HepG2 (cell line): ENCODE results near the gene CXCL17. TPM values are rescaled to one million over a fixed set of nuclear protein-coding genes. Genes with fewer than 3 reads are reported as not detected.

ENCODE experiments used
- CHD4 ChIP-seq: fragments of 200-600 bp; sonication (generic); IDR thresholded peaks from 2 replicates; pipeline ENCODE4 v1.7.0; 2017; ENCODE audit warnings: mild to moderate bottlenecking, low read length, borderline replicate concordance
- ELK4 ChIP-seq: sonication (generic); formaldehyde crosslinking; IDR thresholded peaks from 2 replicates; pipeline ENCODE4 v1.9.0; 2021; ENCODE audit warnings: missing genetic modification reagents, borderline replicate concordance
- ERF ChIP-seq: IDR thresholded peaks from 2 replicates; pipeline ENCODE4 v1.6.1; 2018; ENCODE audit warnings: missing biosample characterization, missing genetic modification reagents
- HDAC6 ChIP-seq: fragments of 200-600 bp; sonication (generic); IDR thresholded peaks from 2 replicates; pipeline ENCODE4 v1.7.0; 2017; ENCODE audit warnings: mild to moderate bottlenecking, antibody characterized with exemption, low read length, low read depth
- KLF15 ChIP-seq: sonication (generic); formaldehyde crosslinking; IDR thresholded peaks from 2 replicates; pipeline ENCODE4 v1.8.1; 2023; ENCODE audit warnings: borderline replicate concordance, mild to moderate bottlenecking, inconsistent platforms, missing genetic modification reagents, mixed read lengths
- KMT2B ChIP-seq: IDR thresholded peaks from 2 replicates; pipeline ENCODE4 v1.6.1; 2016; ENCODE audit warnings: missing genetic modification reagents, missing compliant biosample characterization
- MED1 ChIP-seq: sonication (generic); formaldehyde crosslinking; IDR thresholded peaks from 2 replicates; pipeline ENCODE4 v1.4.0; 2020; ENCODE audit warnings: missing genetic modification reagents
- MED13 ChIP-seq: sonication (generic); formaldehyde crosslinking; IDR thresholded peaks from 2 replicates; pipeline ENCODE4 v1.5.0; 2020; ENCODE audit warnings: missing genetic modification reagents
- MXI1 ChIP-seq: IDR thresholded peaks from 3 replicates; pipeline ENCODE4 v1.6.1; 2012; ENCODE audit warnings: low read depth, low read length, inconsistent platforms, borderline replicate concordance
- SMYD3 ChIP-seq: sonication (generic); formaldehyde crosslinking; IDR thresholded peaks from 2 replicates; pipeline ENCODE4 v1.8.1; 2023; ENCODE audit warnings: mild to moderate bottlenecking, missing genetic modification reagents
- polyA plus RNA-seq, 8 experiments: library from polyadenylated mRNA; depleted of rRNA in 3 of 8; stranded (reverse) in 7 of 8; unstranded in 1 of 8; fragments of >200 nt; fragmentation: Illumina TruSeq in 4 of 8; extraction: Trizol in 4 of 8; gene quantifications; 2 replicates each; pipeline versions ENCODE4 v1.2.1 to v1.2.3, GENCODE V29; 2011 to 2016; ENCODE audit warnings: low read depth in 4 of 8, missing spikeins in 1 of 8, mixed read lengths in 1 of 8; ENCODE audit not compliant: insufficient read depth in 1 of 8
- total RNA-seq, 5 experiments: library from RNA; depleted of rRNA; stranded (reverse); fragments of >200 nt; fragmentation: Illumina TruSeq; extraction: Trizol; gene quantifications; 2 replicates each; pipeline ENCODE4 v1.2.3, GENCODE V29; 2016; ENCODE audit warnings: low read depth in 1 of 5
- TF ChIP-seq, protein P1 (sequence below): IDR thresholded peaks from 2 replicates; pipeline ENCODE4 v1.6.1; 2016
- TF ChIP-seq, protein P2 (sequence below): sonication (generic); formaldehyde crosslinking; IDR thresholded peaks from 2 replicates; pipeline ENCODE4 v1.4.0; 2020; ENCODE audit warnings: missing genetic modification reagents
- TF ChIP-seq, protein P3 (sequence below): IDR thresholded peaks from 2 replicates; pipeline ENCODE4 v1.6.1; 2018; ENCODE audit warnings: missing genetic modification reagents
- TF ChIP-seq, protein P4 (sequence below), 2 experiments: fragments of 450-650 bp in 1 of 2; sonication (generic) in 1 of 2; formaldehyde crosslinking in 1 of 2; IDR thresholded peaks; 2 replicates each; pipeline versions ENCODE4 v1.6.1 to v1.8.0; 2016 to 2022; ENCODE audit warnings: antibody characterized with exemption in 1 of 2, mild to moderate bottlenecking in 1 of 2, missing genetic modification reagents in 1 of 2

The CXCL17 gene
- total and polyA plus RNA-seq, 2 of the 13 experiments (the other 11 are each of a cell fraction or from before 2014, with no cell fraction given), result 0.12 TPM; not detected in 1

DNA sequence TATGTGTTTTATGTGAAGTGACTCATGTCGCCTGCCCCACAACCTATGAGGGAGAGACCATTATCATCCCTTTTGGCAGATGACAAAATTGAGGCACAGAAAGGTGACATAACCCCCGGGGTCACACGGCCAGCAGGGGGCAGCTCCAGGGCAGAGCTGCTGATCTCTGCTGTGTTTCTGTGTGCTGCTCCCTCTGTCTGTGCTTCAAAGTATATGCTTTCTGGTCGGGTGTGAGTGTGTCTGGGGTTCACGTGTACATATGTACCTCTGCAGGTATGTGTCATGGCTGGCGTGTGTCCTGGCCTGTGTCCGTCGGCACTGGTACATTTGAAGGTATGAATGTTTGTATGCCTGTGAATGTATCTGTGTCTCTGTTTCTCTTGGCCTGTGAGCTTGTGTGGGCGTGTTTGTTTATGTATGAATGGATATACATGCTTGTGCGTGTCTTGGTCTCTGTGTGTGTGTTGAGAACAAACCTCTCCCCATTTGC, 22.6 kb downstream of the CXCL17 start (continued):
- TF ChIP-seq MED13 (CRISPR knock-in tag) (no peak), ELK4 (CRISPR knock-in tag) (no peak), MED1 (peak; percentile 52; the same call in 1 of the 2 replicates), KMT2B (CRISPR knock-in tag) (no peak), MXI1 (peak; percentile 48; the same call in 1 of the 3 replicates), SMYD3 (CRISPR knock-in tag) (no peak), CHD4 (0 out of 2 replicates have a peak, but pooled peaks have one; percentile 28), HDAC6 (no peak), KLF15 (CRISPR knock-in tag) (no peak), ERF (CRISPR knock-in tag) (peak; percentile 50; the same call in 1 of the 2 replicates)
- TF ChIP-seq, protein P1, sequence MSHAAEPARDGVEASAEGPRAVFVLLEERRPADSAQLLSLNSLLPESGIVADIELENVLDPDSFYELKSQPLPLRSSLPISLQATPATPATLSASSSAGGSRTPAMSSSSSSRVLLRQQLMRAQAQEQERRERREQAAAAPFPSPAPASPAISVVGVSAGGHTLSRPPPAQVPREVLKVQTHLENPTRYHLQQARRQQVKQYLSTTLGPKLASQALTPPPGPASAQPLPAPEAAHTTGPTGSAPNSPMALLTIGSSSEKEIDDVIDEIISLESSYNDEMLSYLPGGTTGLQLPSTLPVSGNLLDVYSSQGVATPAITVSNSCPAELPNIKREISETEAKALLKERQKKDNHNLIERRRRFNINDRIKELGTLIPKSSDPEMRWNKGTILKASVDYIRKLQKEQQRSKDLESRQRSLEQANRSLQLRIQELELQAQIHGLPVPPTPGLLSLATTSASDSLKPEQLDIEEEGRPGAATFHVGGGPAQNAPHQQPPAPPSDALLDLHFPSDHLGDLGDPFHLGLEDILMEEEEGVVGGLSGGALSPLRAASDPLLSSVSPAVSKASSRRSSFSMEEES (CRISPR knock-in tag), result no peak; the same call in 1 of the 2 replicates
- TF ChIP-seq, protein P2, sequence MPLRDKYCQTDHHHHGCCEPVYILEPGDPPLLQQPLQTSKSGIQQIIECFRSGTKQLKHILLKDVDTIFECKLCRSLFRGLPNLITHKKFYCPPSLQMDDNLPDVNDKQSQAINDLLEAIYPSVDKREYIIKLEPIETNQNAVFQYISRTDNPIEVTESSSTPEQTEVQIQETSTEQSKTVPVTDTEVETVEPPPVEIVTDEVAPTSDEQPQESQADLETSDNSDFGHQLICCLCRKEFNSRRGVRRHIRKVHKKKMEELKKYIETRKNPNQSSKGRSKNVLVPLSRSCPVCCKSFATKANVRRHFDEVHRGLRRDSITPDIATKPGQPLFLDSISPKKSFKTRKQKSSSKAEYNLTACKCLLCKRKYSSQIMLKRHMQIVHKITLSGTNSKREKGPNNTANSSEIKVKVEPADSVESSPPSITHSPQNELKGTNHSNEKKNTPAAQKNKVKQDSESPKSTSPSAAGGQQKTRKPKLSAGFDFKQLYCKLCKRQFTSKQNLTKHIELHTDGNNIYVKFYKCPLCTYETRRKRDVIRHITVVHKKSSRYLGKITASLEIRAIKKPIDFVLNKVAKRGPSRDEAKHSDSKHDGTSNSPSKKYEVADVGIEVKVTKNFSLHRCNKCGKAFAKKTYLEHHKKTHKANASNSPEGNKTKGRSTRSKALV (CRISPR knock-in tag), result no peak
- TF ChIP-seq, protein P3, sequence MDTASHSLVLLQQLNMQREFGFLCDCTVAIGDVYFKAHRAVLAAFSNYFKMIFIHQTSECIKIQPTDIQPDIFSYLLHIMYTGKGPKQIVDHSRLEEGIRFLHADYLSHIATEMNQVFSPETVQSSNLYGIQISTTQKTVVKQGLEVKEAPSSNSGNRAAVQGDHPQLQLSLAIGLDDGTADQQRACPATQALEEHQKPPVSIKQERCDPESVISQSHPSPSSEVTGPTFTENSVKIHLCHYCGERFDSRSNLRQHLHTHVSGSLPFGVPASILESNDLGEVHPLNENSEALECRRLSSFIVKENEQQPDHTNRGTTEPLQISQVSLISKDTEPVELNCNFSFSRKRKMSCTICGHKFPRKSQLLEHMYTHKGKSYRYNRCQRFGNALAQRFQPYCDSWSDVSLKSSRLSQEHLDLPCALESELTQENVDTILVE (CRISPR knock-in tag), result peak; percentile 40; the same call in 1 of the 2 replicates
- TF ChIP-seq, protein P4, sequence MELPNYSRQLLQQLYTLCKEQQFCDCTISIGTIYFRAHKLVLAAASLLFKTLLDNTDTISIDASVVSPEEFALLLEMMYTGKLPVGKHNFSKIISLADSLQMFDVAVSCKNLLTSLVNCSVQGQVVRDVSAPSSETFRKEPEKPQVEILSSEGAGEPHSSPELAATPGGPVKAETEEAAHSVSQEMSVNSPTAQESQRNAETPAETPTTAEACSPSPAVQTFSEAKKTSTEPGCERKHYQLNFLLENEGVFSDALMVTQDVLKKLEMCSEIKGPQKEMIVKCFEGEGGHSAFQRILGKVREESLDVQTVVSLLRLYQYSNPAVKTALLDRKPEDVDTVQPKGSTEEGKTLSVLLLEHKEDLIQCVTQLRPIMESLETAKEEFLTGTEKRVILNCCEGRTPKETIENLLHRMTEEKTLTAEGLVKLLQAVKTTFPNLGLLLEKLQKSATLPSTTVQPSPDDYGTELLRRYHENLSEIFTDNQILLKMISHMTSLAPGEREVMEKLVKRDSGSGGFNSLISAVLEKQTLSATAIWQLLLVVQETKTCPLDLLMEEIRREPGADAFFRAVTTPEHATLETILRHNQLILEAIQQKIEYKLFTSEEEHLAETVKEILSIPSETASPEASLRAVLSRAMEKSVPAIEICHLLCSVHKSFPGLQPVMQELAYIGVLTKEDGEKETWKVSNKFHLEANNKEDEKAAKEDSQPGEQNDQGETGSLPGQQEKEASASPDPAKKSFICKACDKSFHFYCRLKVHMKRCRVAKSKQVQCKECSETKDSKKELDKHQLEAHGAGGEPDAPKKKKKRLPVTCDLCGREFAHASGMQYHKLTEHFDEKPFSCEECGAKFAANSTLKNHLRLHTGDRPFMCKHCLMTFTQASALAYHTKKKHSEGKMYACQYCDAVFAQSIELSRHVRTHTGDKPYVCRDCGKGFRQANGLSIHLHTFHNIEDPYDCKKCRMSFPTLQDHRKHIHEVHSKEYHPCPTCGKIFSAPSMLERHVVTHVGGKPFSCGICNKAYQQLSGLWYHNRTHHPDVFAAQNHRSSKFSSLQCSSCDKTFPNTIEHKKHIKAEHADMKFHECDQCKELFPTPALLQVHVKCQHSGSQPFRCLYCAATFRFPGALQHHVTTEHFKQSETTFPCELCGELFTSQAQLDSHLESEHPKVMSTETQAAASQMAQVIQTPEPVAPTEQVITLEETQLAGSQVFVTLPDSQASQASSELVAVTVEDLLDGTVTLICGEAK (IDR thresholded peaks at IDR 0.05), result no peak
- TF ChIP-seq, protein P4 (CRISPR knock-in tag; IDR thresholded peaks at IDR 0.05), result no peak
